GM12891 (cell line): ENCODE results near the gene ATAD5.

ENCODE experiments used
- POLR2A ChIP-seq: IDR thresholded peaks from 2 replicates; pipeline ENCODE4 v1.6.1; 2011; ENCODE audit warnings: low read depth, low read length, control low read depth
- POLR2AphosphoS5 ChIP-seq: IDR thresholded peaks from 2 replicates; pipeline ENCODE4 v1.6.1; 2011; ENCODE audit warnings: low read depth, low read length, control low read depth
- POU2F2 ChIP-seq: IDR thresholded peaks from 2 replicates; pipeline ENCODE4 v1.6.1; 2011; ENCODE audit warnings: low read depth, mild to moderate bottlenecking, control low read depth, low read length, moderate library complexity
- SPI1 ChIP-seq: IDR thresholded peaks from 2 replicates; pipeline ENCODE4 v1.6.1; 2011; ENCODE audit warnings: low read depth, low read length, control low read depth
- TAF1 ChIP-seq: IDR thresholded peaks from 2 replicates; pipeline ENCODE4 v1.6.1; 2011; ENCODE audit warnings: low read depth, low read length, control low read depth

GRCh38 chr17:30915833-30916611 lies 84.3 kb downstream of the ATAD5 start:
- TF ChIP-seq POLR2AphosphoS5 (no peak), TAF1 (no peak), POLR2A (no peak), SPI1 (no peak), POU2F2 (no peak)
